Fibroblast of skin of left quadriceps (primary cell): ENCODE results near the gene DSE.
"Not testable (repeated sequence)": the region's sequence is repeated elsewhere in the genome, so short reads cannot be mapped to it uniquely, and the experiment has no call there.

Experiments used
- DNase-seq, 2 experiments: peaks; one replicate each; pipeline ENCODE4 v3.0.0-alpha.2; 2013; ENCODE audit warnings: low read depth in 2 of 2

Gene DSE

GRCh38 chr6:116370760-116371119 is at the start of gene DSE:
Gene DSE, plus strand, starts transcription at chr6:116370947. Its CDS starts 28,304 bp downstream, at chr6:116399251.
- DNase-seq: peak; percentile 83 to 84

DNA sequence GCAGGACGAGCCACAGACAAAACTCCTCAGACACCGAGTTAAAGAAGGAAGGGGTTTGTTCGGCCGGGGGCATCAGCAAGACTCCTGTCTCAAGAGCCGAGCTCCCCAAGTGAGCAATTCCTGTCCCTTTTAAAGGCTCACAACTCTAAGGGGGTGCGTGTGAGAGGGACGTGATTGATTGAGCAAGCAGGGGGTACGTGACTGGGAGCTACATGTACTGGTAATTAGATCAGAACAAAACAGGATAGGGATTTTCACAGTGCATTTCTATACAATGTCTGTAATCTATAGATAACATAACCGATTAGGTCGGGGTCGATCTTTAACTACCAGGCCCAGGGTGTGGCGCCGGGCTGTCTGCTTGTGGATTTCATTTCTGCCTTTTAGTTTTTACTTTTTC is 48.8 kb upstream of the DSE start:
- not testable (repeated sequence) for DNase-seq

GRCh38 chr6:116323863-116324262 is 46.9 kb upstream of the DSE start:
- DNase-seq: no peak

DNA sequence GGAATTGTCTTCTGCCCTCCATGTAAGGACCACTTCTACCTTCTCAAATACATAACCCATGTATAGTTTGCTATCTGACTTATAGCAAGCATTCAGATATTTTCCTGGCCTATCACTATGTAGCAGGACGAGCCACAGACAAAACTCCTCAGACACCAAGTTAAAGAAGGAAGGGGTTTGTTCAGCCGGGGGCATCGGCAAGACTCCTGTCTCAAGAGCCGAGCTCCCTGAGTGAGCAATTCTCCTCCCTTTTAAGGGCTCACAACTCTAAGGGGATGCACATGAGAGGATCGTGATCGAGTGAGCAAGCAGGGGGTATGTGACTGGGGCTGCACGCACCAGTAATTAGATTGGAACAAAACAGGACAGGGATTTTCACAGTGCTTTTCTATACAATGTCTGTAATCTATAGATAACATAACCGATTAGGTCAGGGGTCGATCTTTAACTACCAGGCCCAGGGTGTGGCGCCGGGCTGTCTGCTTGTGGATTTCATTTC is 45.1 kb upstream of the DSE start:
- not testable (repeated sequence) for DNase-seq

GRCh38 chr6:116326181-116326671 is 44.5 kb upstream of the DSE start:
- no peak for DNase-seq

DNA sequence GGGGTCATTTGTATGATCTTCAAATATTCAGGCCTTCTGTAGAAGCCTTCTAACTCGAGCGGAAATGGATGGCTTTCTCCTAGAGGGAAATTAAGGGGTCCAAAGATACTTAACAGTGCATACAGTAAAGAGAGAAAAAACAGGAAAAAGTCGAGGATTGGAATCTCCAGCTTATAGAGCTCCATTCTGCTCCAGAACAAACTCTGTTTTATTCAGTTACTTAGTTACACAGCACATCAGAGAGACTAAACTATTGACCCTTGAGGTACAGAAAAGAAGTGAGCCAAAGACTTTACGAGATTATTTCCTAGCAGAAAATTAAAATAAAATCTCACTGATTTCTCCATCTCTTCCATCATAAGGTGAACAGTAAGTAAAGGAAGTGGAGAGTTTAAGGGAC is 43.8 kb upstream of the DSE start:
- no peak for DNase-seq

- DNase-seq: no peak
These were observed 42.8 kb upstream of the DSE start for GRCh38 chr6:116327803-116328527.

- peak; percentile 24 to 30 for DNase-seq
These were observed 42.2 kb upstream of the DSE start for GRCh38 chr6:116328528-116328903.

GRCh38 chr6:116329156-116329555 is 41.6 kb upstream of the DSE start:
- DNase-seq: peak; percentile 33 to 38

DNA sequence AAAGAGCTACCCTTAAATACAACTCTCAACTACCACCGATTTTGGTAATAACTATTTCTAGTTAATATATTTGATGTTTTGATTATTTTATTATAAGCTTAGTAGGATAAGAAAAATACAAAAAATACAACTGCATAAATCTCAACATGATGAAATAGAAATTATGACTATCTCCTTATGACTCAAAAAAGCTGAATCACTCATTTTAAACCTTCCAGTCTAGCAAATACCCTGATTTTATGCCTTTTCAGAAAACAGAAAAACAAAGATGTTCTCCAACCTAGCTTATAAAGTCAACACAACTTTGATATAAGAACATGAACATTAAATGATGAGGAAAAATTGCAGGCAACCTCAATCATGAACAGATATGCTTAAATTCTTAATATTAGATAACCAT is 40.2 kb upstream of the DSE start:
- no peak for DNase-seq

- no peak for DNase-seq
These were observed 38.7 kb upstream of the DSE start for GRCh38 chr6:116332096-116332495.

DNA sequence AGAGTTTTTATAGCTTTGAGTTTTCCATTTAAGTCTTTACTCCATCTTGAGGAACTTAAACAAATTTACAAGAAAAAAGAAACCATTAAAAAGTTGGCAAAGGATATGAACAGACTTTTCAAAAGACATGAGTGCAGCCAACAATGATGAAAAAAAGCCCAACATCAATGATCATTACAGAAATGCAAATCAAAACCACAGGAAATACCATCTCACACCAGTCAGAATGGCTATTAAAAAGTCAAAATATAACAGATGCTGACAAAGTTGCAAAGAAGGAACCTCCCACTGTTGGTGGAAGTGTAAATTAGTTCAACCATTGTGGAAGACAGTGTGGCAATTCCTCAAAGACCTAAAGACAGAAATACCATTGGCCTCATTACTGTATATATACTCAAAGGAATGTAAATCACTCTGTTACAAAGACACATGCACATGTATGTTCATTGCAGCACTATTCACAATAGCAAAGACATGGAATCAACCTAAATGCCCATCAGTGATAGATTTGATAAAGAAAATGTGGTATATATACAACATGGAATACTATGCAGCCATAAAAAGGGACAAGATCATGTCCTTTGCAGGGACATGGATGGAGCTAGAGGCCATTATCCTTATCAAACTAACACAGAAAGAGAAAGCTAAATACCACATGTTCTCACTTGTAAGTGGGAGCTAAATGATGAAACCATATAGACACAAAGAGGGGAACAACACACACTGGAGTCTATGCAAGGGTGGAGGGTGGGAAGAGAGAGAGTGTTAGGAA is 35.9 kb upstream of the DSE start:
- peak; percentile 70 to 77 for DNase-seq

DNA sequence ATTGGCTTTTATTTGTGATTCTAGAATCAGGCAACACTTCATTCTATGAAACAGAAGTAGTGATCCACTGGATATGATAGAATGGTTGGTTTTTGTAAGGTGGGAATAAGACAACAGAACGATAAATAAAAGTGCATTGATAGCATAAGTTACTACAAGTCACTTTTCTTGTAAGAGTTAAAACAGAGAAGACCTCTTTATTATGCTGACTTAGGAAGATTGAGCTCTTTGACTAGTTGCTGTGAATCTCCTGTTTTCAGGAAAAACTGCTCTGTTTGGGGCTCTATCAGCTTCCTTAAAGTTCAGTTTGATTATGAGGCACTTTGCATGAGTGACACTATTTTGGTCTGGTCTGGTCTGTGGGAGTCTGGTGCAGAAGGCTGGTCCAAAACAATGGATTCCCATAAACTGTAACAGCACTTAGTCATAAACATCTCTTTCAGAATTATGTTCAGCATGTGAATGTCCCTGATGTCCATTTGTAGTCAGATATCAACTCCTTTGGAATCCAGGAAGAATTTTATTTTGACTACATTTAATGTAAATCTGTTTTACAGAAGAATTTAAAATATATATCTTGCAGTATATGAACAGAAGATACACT is 35.0 kb upstream of the DSE start:
- no peak for DNase-seq

- DNase-seq: no peak
These were observed 31.8 kb upstream of the DSE start for GRCh38 chr6:116338943-116339342.

GRCh38 chr6:116340625-116341024 is 30.1 kb upstream of the DSE start:
- not testable (repeated sequence) for DNase-seq

DNA sequence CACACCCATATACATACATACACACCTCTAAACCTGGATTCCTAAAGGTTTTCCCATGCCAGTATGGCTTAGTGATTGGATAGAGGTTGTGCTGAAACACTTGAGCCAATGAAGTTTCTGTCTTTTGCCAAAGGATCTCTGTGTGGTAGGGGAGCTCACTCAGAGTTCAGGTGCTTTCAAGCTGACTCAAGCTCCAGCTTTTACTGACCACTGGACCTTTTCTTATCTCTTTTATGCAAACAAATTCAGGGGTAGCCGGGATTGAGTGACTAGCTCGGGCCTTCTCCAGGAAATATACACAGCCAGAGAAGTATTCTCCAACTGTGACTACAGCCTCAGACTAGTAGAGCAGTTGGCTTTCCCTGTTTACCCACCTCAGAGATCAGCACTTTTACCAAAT is 21.5 kb upstream of the DSE start:
- no peak for DNase-seq

DNA sequence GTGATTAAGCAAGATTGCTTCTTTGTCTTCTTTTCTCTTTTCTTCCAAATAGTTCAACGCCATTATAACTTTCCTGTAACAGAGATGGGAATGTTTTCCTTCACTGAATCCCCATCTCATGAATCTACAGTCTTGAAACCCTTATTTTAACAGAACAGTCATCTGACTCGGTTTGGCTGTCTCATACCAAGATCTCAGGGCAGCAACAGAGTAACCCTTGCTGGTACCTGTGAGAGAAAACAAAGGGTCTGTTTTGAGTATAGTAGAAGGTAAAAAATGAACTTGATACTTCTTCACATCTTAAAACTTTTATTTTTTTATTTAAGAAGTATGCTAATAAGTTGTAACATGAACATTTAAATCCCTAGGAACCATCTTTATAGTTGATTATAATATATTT is 19.6 kb upstream of the DSE start:
- DNase-seq: no peak

GRCh38 chr6:116352515-116353471 is 18.0 kb upstream of the DSE start:
- DNase-seq: peak in 1 of 2 experiments; percentile 29

DNA sequence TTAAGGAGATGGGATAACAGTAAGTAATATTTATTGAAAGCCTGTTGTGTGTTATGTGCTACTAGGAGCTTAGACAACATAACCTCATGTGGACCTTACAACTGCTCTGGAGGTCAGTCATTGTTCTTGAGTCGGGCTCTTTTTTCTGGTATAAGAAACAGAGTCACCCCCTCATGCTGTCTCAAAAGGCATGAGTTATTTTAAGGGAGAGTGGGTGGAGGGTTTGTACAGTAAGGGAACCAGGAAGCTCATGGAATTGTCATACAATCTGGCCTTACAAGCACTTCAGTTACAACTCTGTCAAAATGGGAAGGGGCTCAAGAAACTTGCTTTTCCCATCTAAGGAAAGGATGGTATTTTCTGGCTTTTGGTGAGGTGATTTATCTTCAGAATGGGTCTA is 16.5 kb upstream of the DSE start:
- no peak for DNase-seq

DNA sequence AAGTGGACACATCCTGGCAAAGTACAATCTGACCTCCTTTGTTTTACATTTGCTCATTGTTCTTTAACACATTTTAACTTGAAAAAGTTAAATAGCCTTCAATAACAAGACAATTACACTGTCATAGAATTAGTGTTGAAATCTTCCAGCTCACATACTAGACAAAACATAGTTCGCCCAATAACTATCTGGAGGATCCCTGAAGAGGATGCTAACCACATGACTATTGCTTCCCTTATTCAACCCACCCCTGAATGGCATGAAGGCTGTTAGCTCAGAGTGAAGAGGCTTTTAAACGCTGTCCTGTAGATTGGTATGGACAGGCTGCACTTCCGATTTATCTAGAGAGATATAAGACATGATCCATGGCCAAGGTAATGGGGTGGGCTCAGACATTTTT is 15.0 kb upstream of the DSE start:
- no peak for DNase-seq

DNA sequence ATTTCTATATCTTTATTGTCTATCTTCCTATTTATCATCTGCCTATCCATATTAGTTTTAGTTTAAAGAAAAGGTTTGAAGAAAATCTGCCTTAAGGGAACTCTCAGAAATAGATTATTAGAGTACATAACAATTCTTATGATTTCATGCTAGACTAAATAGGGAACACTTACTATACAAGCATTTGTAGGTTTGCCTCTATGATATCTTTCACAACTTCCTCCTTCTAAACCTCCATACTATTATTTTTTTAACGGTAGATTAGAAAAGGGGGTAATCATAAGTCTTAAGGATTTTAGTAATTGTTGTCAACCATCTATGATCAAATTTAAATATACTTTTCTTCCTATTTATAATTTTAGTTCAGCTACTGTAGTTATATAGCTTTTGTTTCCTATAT is 11.6 kb upstream of the DSE start:
- no peak for DNase-seq
